RPMI7951 (cell line): ENCODE data around the gene COL26A1. TPM values are rescaled to one million over a fixed set of nuclear protein-coding genes. Genes with fewer than 3 reads are reported as not detected.
"Not testable (repeated sequence)": the region's sequence is repeated elsewhere in the genome, so short reads cannot be mapped to it uniquely, and the experiment has no call there.

Source experiments
- DNase-seq: peaks from one replicate; pipeline ENCODE4 v3.0.0-alpha.2; 2012; ENCODE audit warnings: low read depth
- total RNA-seq: library from RNA; depleted of rRNA; stranded (reverse); fragments of >200 nt; shearing (Covaris generic); gene quantifications from 2 replicates; pipeline ENCODE4 v1.2.3, GENCODE V29; 2014; rRNA removed

Gene COL26A1
- 0.29 and 0.60 TPM in 2 replicates for total RNA-seq

GRCh38 chr7:101362334-101363195 lies at the start of gene COL26A1:
Gene COL26A1, plus strand, starts transcription at chr7:101362875. Its CDS starts 158 bp downstream, at chr7:101363033.
- DNase-seq = peak; percentile 18

- peak; percentile 49 for DNase-seq
Observed at GRCh38 chr7:101315336-101315735, 47.3 kb upstream of the COL26A1 start.

GRCh38 chr7:101319401-101319800 lies 43.3 kb upstream of the COL26A1 start:
- DNase-seq = no peak

GRCh38 chr7:101321491-101322401 lies 40.9 kb upstream of the COL26A1 start, which contains the start of gene IFT22:
Gene IFT22, minus strand, starts transcription at chr7:101321812. Its CDS starts 103 bp downstream, at chr7:101321709.
- DNase-seq = peak; percentile 90

- DNase-seq = no peak
Observed at GRCh38 chr7:101328159-101328558, 34.5 kb upstream of the COL26A1 start.

GRCh38 chr7:101330011-101330484 lies 32.6 kb upstream of the COL26A1 start:
- DNase-seq = no peak

GRCh38 chr7:101332026-101332425 lies 30.6 kb upstream of the COL26A1 start:
- no peak for DNase-seq

- no peak for DNase-seq
Observed at GRCh38 chr7:101333912-101334311, 28.8 kb upstream of the COL26A1 start.

- no peak for DNase-seq
Observed at GRCh38 chr7:101340379-101340778, 22.3 kb upstream of the COL26A1 start.

GRCh38 chr7:101342892-101343291 lies 19.8 kb upstream of the COL26A1 start:
- DNase-seq = no peak

GRCh38 chr7:101347477-101347876 lies 15.2 kb upstream of the COL26A1 start:
- no peak for DNase-seq

GRCh38 chr7:101348456-101349067 lies 14.1 kb upstream of the COL26A1 start:
- not testable (repeated sequence) for DNase-seq

- DNase-seq = not testable (repeated sequence)
Observed at GRCh38 chr7:101349300-101349699, 13.4 kb upstream of the COL26A1 start.

GRCh38 chr7:101352920-101353308 lies 9.8 kb upstream of the COL26A1 start:
- DNase-seq = no peak

- no peak for DNase-seq
Observed at GRCh38 chr7:101357433-101357832, 5.2 kb upstream of the COL26A1 start.

GRCh38 chr7:101363196-101363733 lies 590 bp downstream of the COL26A1 start:
- no peak for DNase-seq

GRCh38 chr7:101363734-101364374 lies 1.2 kb downstream of the COL26A1 start:
- peak; percentile 51 for DNase-seq

- DNase-seq = no peak
Observed at GRCh38 chr7:101365956-101366355, 3.3 kb downstream of the COL26A1 start.

- DNase-seq = peak; percentile 38
Observed at GRCh38 chr7:101367676-101368075, 5.0 kb downstream of the COL26A1 start.

GRCh38 chr7:101368422-101369165 lies 5.9 kb downstream of the COL26A1 start:
- no peak for DNase-seq
